ENCODE results near the gene DNAJB1.
"Not testable (repeated sequence)": the region's sequence is repeated elsewhere in the genome, so short reads cannot be mapped to it uniquely, and the experiment has no call there.

The DNAJB1 gene

DNA sequence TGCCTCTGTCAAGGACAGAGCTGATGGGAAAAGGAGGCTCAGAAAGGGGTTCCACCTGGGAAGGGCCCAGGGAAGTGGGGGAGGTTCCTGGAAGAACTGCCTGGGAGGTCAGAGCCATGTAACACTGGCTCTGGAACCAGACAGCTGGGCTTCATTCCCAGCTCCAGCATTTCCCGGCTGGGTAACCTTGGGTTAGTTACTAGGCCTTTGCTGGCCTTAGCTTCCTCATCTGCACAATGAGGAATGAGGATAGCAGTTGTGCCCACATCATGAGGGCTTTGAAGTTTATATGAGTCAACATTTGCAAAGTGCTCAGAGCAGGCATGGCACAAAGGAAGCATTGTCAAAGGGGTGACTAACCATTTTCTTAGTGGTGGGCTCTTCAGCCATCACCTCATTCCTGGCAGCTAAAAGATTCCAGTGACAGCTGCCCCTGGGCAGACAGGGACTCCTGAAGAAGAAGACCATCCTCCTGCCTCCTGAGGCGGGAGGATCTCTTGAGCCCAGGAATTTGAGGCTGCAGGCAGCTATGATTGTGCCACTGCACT is 1.7 kb upstream of the DNAJB1 start:
- DNase-seq (ENCODE audit: low spot score) = no peak

GRCh38 chr19:14519245-14519859 is 1.2 kb upstream of the DNAJB1 start:
- DNase-seq (ENCODE audit: low spot score) = no peak

DNA sequence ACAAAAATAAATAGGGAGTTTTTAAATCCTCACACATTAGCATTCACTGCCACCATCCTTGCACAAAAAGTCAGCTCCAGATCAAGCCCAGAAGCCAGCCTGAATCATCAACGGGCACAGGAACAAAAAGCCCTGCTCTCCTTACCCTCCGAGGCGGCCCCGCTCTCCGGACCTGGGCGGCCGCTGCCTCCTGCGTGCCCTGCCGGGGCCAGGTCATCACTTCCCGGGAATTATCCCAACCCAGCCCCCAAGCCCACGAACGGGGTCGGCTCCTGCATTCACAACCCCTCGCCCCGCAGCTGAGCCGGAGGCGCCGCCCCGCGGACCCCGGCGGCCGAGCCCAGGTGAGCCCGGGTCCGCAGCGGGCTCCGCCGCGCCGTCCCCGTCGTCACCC is 754 bp downstream of the DNAJB1 start:
- peak; percentile 46 for DNase-seq (ENCODE audit: low spot score)

- DNase-seq (ENCODE audit: low spot score) = peak; percentile 53
Observed at GRCh38 chr19:14516746-14517438, 1.3 kb downstream of the DNAJB1 start.

- DNase-seq (ENCODE audit: low spot score) = no peak
Observed at GRCh38 chr19:14516048-14516534, 2.1 kb downstream of the DNAJB1 start.

DNA sequence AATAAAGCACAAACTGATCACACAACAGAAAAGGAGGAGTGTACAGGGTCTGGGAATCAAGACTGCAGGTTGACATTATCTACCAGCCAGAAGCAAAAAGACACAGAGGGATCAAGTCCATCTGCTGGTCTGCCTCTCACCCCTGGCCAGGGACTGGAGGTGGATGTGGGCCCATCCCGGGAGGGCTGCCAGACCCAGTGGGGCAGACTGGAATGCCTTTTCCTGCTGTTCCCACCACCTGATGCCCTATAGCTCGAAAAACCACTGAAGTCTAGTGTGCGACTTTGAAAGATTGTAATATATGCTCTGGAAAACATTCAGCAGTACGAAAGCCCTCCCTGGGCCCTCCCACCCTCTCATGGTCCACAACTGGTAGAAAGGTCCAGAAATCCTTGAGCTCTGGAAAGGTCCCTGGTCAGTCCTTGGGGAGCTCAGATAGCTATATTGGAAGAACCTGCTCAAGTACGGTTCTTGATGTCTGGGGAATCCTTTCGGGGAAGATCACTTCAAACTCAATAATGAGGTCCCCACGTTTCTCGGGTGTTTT is 2.6 kb downstream of the DNAJB1 start:
- DNase-seq (ENCODE audit: low spot score) = peak; percentile 50

GRCh38 chr19:14514215-14514863 is 3.9 kb downstream of the DNAJB1 start:
- DNase-seq (ENCODE audit: low spot score) = peak; percentile 63

GRCh38 chr19:14512406-14512961 is 5.7 kb downstream of the DNAJB1 start:
- DNase-seq (ENCODE audit: low spot score) = no peak

DNA sequence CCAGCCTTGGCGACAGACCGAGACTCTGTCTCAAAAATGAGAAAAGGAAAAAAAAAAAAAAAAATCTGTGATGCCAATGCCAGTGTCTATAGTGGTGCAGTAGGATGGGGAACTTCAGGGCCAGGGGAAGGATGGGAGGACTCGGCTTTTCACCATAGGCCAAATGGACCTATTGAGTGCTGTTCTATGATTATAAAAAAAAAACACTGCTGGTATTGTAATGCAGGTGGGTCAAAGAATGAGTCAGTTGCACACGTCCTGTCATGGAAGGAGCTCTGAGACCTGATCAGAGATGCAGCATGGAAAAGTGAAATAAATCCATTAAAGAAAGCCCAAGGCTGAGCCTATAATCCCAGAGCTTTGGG is 7.0 kb downstream of the DNAJB1 start:
- DNase-seq (ENCODE audit: low spot score) = no peak

DNA sequence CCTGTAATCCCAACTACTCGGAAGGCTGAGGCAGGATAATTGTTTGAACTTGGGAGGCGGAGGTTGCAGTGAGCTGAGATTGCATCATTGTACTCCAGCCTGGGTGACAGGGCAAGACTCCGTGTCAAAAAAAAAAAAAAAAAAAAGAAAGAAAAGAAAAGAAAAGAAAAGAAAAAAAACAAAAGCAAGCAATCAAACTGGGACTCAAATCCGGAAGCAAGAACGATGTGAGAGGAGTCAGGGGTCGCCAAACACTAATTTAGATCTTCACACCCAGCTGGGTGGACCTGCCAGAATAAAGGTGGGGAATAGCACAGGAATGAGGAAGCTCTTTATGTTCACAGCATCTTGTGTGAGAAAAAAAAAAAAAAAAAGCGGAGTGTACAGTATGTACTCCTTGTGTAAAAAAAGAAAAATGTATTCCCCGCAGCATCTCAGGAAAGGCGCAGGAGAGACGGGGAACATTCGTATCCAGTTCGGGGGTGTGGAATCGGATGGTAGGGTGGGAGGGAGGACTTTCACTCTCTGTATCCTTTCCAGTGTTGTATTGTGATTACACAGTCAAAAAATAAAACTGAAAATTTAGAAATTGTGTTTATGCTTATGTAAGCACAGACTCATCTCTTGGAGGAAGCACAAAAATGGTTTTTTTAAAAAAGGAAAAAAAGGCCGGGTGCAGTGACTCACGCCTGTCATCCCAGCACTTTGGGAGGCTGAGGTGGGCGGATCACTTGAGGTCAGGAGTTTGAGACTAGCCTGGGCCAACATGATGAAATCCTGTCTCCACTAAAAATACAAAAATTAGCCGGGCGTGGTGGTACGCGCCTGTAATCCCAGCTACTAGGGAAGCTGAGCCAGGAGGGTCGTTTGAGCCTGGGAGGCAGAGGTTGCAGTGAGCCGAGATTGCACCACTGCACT is 7.6 kb downstream of the DNAJB1 start:
- no peak for DNase-seq (ENCODE audit: low spot score)

GRCh38 chr19:14507704-14508542 is 10.3 kb downstream of the DNAJB1 start:
- DNase-seq (ENCODE audit: low spot score) = no peak

DNA sequence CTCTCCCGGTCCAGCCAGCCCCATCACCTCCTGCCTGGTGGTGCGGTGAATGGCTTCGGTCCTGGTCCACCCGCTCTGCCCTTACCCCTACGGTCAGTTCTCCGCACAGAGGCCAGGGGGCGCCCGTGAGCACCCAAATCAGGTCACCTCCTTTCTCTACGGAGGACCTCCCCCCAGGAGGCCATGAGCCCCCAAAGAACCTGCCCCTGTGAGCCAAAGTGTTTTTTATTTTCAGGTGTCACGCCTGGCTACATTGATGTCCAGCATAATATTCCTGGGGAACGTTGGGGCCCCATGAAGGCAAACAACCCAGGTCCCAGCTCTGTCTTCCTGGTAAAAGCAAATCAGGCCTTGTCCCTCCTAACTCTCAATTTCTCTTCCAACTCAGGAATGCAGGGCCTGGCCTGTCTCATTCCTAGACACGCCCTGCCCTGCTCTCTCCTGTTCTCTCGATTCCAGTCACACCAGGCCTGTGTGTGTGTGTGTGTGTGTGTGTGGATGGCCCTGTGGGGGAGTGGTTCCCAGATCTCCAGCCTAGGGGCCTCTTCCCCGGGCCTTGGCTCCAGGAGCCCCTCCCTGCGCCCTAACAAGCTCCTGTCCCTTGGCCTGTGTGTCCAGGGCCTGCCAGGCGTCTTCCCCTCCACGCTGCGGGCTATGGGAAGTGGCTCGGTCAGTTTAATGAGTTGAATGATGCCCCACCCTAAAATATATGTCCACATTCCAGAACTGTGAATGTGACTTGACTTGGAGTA is 12.5 kb downstream of the DNAJB1 start:
- DNase-seq (ENCODE audit: low spot score) = no peak

DNA sequence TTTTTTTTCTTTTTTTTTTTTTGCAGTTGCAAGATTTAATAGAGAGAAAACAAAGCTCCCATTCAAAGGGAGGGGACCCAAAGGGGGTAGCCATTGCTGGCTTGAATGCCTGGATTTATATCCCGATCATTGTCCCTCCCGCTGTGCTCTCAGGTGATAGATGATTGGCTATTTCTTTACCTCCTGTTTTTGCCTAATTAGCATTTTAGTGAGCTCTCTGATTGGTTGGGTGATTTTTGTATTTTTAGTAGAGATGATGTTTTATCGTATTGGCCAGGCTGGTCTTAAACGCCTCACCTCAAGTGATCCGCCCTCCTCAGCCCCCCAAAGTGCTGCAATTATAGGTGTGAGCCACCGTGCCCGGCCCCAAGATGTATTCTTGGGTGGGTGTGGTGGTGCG is 13.6 kb downstream of the DNAJB1 start:
- DNase-seq (ENCODE audit: low spot score) = not testable (repeated sequence)

GRCh38 chr19:14503285-14503684 is 14.9 kb downstream of the DNAJB1 start:
- no peak for DNase-seq (ENCODE audit: low spot score)

DNA sequence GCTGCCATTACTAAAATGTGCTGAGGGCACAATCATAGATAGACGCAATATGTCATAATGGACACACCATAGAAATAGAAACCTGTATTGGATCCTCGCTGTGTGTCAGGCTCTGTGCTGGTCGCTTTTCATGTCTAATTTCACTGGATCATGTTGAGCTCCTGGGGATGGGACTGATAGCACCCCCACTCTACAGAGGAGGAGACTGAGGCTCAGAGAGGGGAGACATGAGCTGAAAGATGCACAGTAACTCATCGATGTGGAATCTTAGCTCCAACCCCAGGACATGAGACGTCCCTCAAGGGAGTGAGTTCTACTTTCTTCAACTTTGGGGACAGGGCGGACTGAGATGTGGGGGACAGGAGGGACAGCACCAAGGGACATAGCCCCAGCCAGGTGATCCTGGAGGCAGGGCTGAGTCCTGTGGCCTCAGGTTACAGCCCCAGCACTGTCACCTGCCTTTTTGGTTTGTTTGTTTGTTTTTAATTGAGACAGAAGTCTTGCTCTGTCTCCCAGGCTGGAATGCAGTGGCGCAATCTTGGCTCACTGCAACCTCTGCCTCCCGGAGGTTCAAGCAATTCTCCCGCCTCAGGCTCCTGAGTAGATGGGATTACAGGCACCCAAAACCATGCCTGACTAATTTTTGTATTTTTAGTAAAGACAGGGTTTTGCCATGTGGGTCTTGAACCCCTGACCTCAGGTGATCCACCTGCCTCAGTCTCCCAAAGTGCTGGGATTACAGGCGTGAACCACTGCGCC is 15.7 kb downstream of the DNAJB1 start:
- no peak for DNase-seq (ENCODE audit: low spot score)

GRCh38 chr19:14497228-14497921 is 20.8 kb downstream of the DNAJB1 start:
- peak; percentile 86 for DNase-seq (ENCODE audit: low spot score)

- peak; percentile 84 for DNase-seq (ENCODE audit: low spot score)
Observed at GRCh38 chr19:14496834-14497227, 21.4 kb downstream of the DNAJB1 start.
